Measurements from ENCODE around the gene LRRC32. TPM values are rescaled to one million over a fixed set of nuclear protein-coding genes. Genes with fewer than 3 reads are reported as not detected.
"Not testable (repeated sequence)": the region's sequence is repeated elsewhere in the genome, so short reads cannot be mapped to it uniquely, and the experiment has no call there.

LRRC32 gene
- total RNA-seq, 1 donor, result 37.6 TPM

DNA sequence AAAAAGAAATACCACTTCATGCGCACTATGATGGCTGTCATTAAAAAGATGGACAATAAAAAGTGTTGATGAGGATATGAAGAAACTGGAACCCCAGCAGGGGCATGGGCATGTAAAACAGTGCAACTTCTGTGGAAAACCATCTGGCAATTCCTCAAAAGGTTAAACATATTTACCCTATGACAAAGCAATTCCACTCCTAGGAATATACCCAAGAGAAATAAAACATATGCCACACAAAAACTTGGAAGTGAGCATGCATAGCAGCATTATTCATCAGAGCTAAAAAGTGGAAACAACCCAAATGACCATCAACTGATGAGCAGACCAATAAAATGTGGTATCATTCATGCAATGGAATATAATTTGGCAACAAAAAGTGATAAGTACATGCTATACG is 50.1 kb downstream of the LRRC32 start:
- DNase-seq (ENCODE audit: insufficient read length, low spot score, missing footprints), result peak; percentile 91
- Histone ChIP-seq H4K20me1 (ENCODE audit: insufficient read depth, low read length) (no peaks in the 10 kb centered on the region), H3K4me3 (ENCODE audit: insufficient read depth, low read length) (no peak overlapping the region), H3K4me1 (ENCODE audit: insufficient read depth, low read length) (peaks cover 60% of the 10 kb centered on the region), H3K36me3 (ENCODE audit: insufficient read depth, low read length) (no peaks in the 10 kb centered on the region), H3K27ac (ENCODE audit: low read depth, low read length) (peak overlapping the region; percentile 51), H3K4me2 (ENCODE audit: insufficient read depth, low read length) (no peak overlapping the region), H3K9me3 (ENCODE audit: low read depth, low read length) (no peaks in the 10 kb centered on the region), H2AFZ (ENCODE audit: low read length) (no peak overlapping the region), H3K27me3 (ENCODE audit: insufficient read depth, low read length) (no peaks in the 10 kb centered on the region), H3K79me2 (ENCODE audit: insufficient read depth, low read length) (no peaks in the 10 kb centered on the region)
- TF ChIP-seq, protein P1, sequence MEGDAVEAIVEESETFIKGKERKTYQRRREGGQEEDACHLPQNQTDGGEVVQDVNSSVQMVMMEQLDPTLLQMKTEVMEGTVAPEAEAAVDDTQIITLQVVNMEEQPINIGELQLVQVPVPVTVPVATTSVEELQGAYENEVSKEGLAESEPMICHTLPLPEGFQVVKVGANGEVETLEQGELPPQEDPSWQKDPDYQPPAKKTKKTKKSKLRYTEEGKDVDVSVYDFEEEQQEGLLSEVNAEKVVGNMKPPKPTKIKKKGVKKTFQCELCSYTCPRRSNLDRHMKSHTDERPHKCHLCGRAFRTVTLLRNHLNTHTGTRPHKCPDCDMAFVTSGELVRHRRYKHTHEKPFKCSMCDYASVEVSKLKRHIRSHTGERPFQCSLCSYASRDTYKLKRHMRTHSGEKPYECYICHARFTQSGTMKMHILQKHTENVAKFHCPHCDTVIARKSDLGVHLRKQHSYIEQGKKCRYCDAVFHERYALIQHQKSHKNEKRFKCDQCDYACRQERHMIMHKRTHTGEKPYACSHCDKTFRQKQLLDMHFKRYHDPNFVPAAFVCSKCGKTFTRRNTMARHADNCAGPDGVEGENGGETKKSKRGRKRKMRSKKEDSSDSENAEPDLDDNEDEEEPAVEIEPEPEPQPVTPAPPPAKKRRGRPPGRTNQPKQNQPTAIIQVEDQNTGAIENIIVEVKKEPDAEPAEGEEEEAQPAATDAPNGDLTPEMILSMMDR (IDR thresholded peaks at IDR 0.05; ENCODE audit: extremely low read depth, low read depth, low read length), result no peak

DNA sequence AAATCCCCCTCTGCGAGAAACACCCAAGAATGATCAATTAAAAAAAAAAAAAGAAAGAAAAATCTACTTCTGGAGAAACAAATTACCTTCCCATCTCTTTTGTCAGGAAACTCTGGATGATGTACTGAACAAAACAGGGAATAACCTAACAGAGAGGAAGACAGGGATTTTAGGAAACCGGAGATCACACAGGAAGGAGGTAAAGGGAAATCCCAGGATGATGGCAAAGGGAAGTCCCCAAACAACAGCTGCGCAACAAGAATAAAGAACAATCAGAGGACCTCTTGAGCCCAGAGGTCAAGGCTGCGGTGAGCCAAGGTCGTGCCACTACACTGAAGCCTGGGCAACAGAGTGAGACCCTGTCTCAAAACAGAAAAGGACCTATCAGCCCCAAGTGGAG is 50.7 kb downstream of the LRRC32 start:
- H3K4me3 ChIP-seq (ENCODE audit: insufficient read depth, low read length); H4K20me1 ChIP-seq (ENCODE audit: insufficient read depth, low read length); H3K27ac ChIP-seq (ENCODE audit: low read depth, low read length); H2AFZ ChIP-seq (ENCODE audit: low read length); H3K36me3 ChIP-seq (ENCODE audit: insufficient read depth, low read length); H3K9me3 ChIP-seq (ENCODE audit: low read depth, low read length); H3K4me2 ChIP-seq (ENCODE audit: insufficient read depth, low read length); H3K27me3 ChIP-seq (ENCODE audit: insufficient read depth, low read length); H3K79me2 ChIP-seq (ENCODE audit: insufficient read depth, low read length); DNase-seq (ENCODE audit: insufficient read length, low spot score, missing footprints): not testable (repeated sequence)
- peaks cover 63% of the 10 kb centered on the region for H3K4me1 ChIP-seq (ENCODE audit: insufficient read depth, low read length)

DNA sequence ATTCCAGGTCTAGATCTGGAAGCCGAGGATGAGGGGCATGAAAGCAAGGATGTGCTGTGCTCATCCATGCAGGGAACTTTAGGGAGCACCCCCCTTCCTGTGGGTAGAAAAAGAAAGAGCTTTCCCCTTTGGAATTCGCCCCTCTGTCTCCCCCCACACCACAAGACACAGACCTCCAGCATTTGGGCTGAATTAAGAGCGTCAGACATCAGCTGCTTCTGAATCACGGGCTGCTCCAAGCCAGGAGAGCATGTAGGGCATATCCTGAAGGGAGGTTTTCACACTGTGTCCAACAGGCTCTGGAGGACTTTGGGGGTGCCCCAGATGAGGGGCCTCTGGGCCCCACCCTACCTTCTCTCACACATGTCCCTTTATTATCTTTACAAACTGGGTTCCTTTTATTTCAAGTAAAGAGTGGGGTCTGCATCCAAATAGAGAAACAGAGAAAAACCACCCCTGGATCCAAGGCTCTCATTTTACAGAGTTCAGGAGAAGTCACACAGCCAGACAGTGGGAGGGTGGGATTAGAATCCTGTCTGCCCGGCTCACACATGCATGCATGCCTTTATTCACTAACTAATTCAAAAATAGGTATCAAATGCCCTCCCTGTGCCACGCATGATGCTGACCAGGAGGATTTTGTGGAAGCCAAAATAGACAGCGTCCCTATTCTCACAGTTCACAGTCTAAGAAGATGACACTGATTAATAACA is 52.8 kb downstream of the LRRC32 start:
- Histone ChIP-seq H2AFZ (ENCODE audit: low read length) (peak overlapping the region; percentile 40), H3K4me3 (ENCODE audit: insufficient read depth, low read length) (no peak overlapping the region), H3K79me2 (ENCODE audit: insufficient read depth, low read length) (no peaks in the 10 kb centered on the region), H3K4me2 (ENCODE audit: insufficient read depth, low read length) (no peak overlapping the region), H3K4me1 (ENCODE audit: insufficient read depth, low read length) (peaks cover 60% of the 10 kb centered on the region), H3K27ac (ENCODE audit: low read depth, low read length) (peak overlapping the region; percentile 63), H3K27me3 (ENCODE audit: insufficient read depth, low read length) (no peaks in the 10 kb centered on the region), H3K9me3 (ENCODE audit: low read depth, low read length) (no peaks in the 10 kb centered on the region), H4K20me1 (ENCODE audit: insufficient read depth, low read length) (no peaks in the 10 kb centered on the region), H3K36me3 (ENCODE audit: insufficient read depth, low read length) (no peaks in the 10 kb centered on the region)
- peak; percentile 95 for DNase-seq (ENCODE audit: insufficient read length, low spot score, missing footprints)
- TF ChIP-seq, protein P1 (IDR thresholded peaks at IDR 0.05; ENCODE audit: extremely low read depth, low read depth, low read length), result no peak

DNA sequence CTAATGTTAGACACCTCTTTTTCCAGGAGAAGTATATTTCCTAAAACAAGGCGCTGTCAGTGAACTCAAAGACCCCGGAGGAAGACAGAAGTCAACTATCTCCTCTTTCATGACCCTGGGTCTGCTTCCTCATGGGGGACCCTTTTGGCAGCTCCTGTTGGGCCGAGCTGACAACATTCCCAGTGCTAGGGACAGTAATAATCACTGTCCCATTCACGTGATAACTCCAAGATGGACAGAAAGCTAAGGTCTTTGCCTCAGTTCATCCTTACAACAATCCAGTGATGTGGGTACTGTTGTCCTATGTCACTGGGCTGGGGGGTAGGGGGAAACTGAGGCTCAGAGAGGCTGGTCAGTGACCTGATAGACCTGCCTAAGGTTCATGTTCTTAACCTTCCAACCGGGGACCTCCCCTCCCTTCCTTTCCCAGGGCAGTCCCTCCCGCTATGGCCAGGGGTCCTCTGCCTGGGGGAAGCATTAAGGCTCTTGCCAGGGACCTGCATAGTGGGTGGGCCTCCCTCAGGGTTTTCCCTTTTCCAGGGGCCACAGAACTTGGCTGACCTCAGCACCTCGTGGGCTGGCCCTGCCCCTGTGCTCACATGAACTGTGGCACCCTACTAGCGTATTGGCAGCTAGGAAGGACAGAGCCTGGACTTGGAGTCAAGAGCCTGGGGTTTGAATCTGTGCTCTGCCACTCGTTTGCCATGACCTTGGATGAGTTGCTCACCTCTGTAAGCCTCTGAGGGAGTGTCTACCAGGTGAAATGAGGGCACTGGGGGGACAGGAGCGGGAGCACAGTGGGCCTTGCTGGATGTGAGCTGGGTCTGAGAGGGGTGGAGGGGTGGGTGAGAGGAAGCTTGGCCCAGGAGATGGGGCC is 53.6 kb downstream of the LRRC32 start:
- TF ChIP-seq, protein P1 (IDR thresholded peaks at IDR 0.05; ENCODE audit: extremely low read depth, low read depth, low read length), result no peak
- Histone ChIP-seq H3K36me3 (ENCODE audit: insufficient read depth, low read length) (no peaks in the 10 kb centered on the region), H3K27me3 (ENCODE audit: insufficient read depth, low read length) (no peaks in the 10 kb centered on the region), H4K20me1 (ENCODE audit: insufficient read depth, low read length) (no peaks in the 10 kb centered on the region), H3K9me3 (ENCODE audit: low read depth, low read length) (no peaks in the 10 kb centered on the region), H3K27ac (ENCODE audit: low read depth, low read length) (peak overlapping the region; percentile 63), H3K4me2 (ENCODE audit: insufficient read depth, low read length) (no peak overlapping the region), H2AFZ (ENCODE audit: low read length) (peak overlapping the region; percentile 40), H3K4me3 (ENCODE audit: insufficient read depth, low read length) (no peak overlapping the region), H3K4me1 (ENCODE audit: insufficient read depth, low read length) (peaks cover 52% of the 10 kb centered on the region), H3K79me2 (ENCODE audit: insufficient read depth, low read length) (no peaks in the 10 kb centered on the region)
- peak; percentile 80 for DNase-seq (ENCODE audit: insufficient read length, low spot score, missing footprints)

Data from osteoblast (primary cell).